Loucy (cell line): Measurements from ENCODE around the gene PLD5.

Source experiments
- H2AFZ ChIP-seq: fragments of 200-600 bp; sonication (generic); 2 replicates; pipeline ENCODE4 v1.6.0; 2016; ENCODE audit warnings: antibody characterized with exemption, mild to moderate bottlenecking, low read length, moderate library complexity
- H3F3A ChIP-seq: fragments of 200-600 bp; 2 replicates; pipeline ENCODE4 v1.6.0; 2016; ENCODE audit warnings: antibody characterized with exemption, low read depth, mild to moderate bottlenecking
- H3K27me3 ChIP-seq: fragments of 200-600 bp; sonication (generic); 2 replicates; pipeline ENCODE4 v1.6.1; 2014; ENCODE audit warnings: low read length, mild to moderate bottlenecking; ENCODE audit not compliant: insufficient read depth, poor library complexity, severe bottlenecking
- H3K36me3 ChIP-seq: fragments of 200-600 bp; sonication (generic); 2 replicates; pipeline ENCODE4 v1.6.1; 2016; ENCODE audit warnings: low read length; ENCODE audit not compliant: insufficient read depth
- H3K4me1 ChIP-seq: fragments of 200-600 bp; sonication (generic); 2 replicates; pipeline ENCODE4 v1.5.1; 2014; ENCODE audit warnings: low read length, mild to moderate bottlenecking; ENCODE audit not compliant: insufficient read depth, poor library complexity, severe bottlenecking
- H3K4me2 ChIP-seq: fragments of 200-600 bp; sonication (generic); 2 replicates; pipeline ENCODE4 v1.6.0; 2014; ENCODE audit warnings: antibody characterized with exemption, low read length, low read depth, mild to moderate bottlenecking; ENCODE audit not compliant: poor library complexity, severe bottlenecking
- H3K4me3 ChIP-seq: fragments of 200-600 bp; sonication (generic); 2 replicates; pipeline ENCODE4 v1.5.1; 2014; ENCODE audit warnings: low read length, mild to moderate bottlenecking, mixed read lengths; ENCODE audit not compliant: poor library complexity, severe bottlenecking
- H3K79me2 ChIP-seq: fragments of 200-600 bp; sonication (generic); 2 replicates; pipeline ENCODE4 v1.6.1; 2014; ENCODE audit warnings: low read length; ENCODE audit not compliant: insufficient read depth
- H3K9ac ChIP-seq: fragments of 200-600 bp; sonication (generic); 2 replicates; pipeline ENCODE4 v1.6.0; 2014; ENCODE audit warnings: mild to moderate bottlenecking, low read depth, low read length, moderate library complexity; ENCODE audit not compliant: poor library complexity, severe bottlenecking
- H3K9me2 ChIP-seq: fragments of 200-600 bp; sonication (generic); replicated peaks from 2 replicates; pipeline ENCODE4 v1.6.1; 2016; ENCODE audit warnings: low read depth, low read length, mixed read lengths
- H3K9me3 ChIP-seq: fragments of 200-600 bp; sonication (generic); 2 replicates; pipeline ENCODE4 v1.6.1; 2014; ENCODE audit warnings: mild to moderate bottlenecking, antibody characterized with exemption, low read length, low read depth; ENCODE audit not compliant: insufficient read depth
- H4K20me1 ChIP-seq: fragments of 200-600 bp; sonication (generic); 2 replicates; pipeline ENCODE4 v1.6.0; 2014; ENCODE audit warnings: antibody characterized with exemption, low read length, mild to moderate bottlenecking; ENCODE audit not compliant: insufficient read depth, poor library complexity, severe bottlenecking
- EZH2phosphoT487 ChIP-seq: fragments of 200-600 bp; IDR thresholded peaks from 2 replicates; pipeline ENCODE4 v1.6.1; 2018; ENCODE audit warnings: antibody characterized with exemption, mild to moderate bottlenecking, moderate library complexity, borderline replicate concordance
- TF ChIP-seq, protein P1 (sequence below): fragments of 200-600 bp; sonication (generic); conservative IDR thresholded peaks from 2 replicates; pipeline ENCODE4 v1.5.1; 2014; ENCODE audit warnings: mild to moderate bottlenecking, antibody characterized with exemption, low read length

PLD5 gene

GRCh38 chr1:242544071-242544470 lies 19.6 kb upstream of the PLD5 start:
- H3F3A ChIP-seq = no peaks in the 10 kb centered on the region
- no peak overlapping the region for H2AFZ ChIP-seq
- H3K4me2 ChIP-seq = no peak overlapping the region
- H3K9ac ChIP-seq = no peak overlapping the region
- no peaks in the 10 kb centered on the region for H3K4me1 ChIP-seq
- H4K20me1 ChIP-seq = no peaks in the 10 kb centered on the region
- H3K79me2 ChIP-seq = no peaks in the 10 kb centered on the region
- no peaks in the 10 kb centered on the region for H3K36me3 ChIP-seq
- H3K27me3 ChIP-seq = no peaks in the 10 kb centered on the region
- H3K4me3 ChIP-seq = no peak overlapping the region
- no peaks in the 10 kb centered on the region for H3K9me2 ChIP-seq
- TF ChIP-seq EZH2phosphoT487 = no peak
- TF ChIP-seq, protein P1, sequence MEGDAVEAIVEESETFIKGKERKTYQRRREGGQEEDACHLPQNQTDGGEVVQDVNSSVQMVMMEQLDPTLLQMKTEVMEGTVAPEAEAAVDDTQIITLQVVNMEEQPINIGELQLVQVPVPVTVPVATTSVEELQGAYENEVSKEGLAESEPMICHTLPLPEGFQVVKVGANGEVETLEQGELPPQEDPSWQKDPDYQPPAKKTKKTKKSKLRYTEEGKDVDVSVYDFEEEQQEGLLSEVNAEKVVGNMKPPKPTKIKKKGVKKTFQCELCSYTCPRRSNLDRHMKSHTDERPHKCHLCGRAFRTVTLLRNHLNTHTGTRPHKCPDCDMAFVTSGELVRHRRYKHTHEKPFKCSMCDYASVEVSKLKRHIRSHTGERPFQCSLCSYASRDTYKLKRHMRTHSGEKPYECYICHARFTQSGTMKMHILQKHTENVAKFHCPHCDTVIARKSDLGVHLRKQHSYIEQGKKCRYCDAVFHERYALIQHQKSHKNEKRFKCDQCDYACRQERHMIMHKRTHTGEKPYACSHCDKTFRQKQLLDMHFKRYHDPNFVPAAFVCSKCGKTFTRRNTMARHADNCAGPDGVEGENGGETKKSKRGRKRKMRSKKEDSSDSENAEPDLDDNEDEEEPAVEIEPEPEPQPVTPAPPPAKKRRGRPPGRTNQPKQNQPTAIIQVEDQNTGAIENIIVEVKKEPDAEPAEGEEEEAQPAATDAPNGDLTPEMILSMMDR = no peak
- no peaks in the 10 kb centered on the region for H3K9me3 ChIP-seq

DNA sequence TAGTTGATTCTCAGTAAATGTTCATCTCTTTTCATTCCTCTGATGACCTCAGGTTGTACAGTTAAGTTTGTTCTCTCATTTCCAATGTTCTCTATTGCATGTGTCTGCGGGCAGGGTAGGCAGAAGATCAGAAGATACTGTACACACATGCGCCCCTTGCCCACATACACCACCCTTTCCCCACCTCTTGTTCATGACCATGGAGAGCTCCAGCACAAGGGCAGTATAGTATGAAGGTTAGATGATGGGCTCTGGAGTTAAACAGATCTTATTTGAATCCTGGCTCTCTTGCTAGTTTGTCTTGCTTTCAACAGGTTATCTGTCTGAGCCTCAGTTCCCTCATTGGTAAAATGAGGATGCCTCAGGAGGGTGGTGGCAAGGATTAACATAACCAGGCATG lies 17.8 kb upstream of the PLD5 start:
- no peak overlapping the region for H3K4me2 ChIP-seq
- TF ChIP-seq, protein P1 = no peak
- TF ChIP-seq EZH2phosphoT487 = no peak

GRCh38 chr1:242535986-242536385 lies 11.5 kb upstream of the PLD5 start:
- H3K4me1 ChIP-seq = no peaks in the 10 kb centered on the region
- no peaks in the 10 kb centered on the region for H3F3A ChIP-seq
- no peak overlapping the region for H3K9ac ChIP-seq
- no peaks in the 10 kb centered on the region for H3K9me3 ChIP-seq
- H3K9me2 ChIP-seq = no peaks in the 10 kb centered on the region
- no peak overlapping the region for H3K4me2 ChIP-seq
- H3K27me3 ChIP-seq = no peaks in the 10 kb centered on the region
- H3K36me3 ChIP-seq = no peaks in the 10 kb centered on the region
- no peak overlapping the region for H2AFZ ChIP-seq
- H4K20me1 ChIP-seq = no peaks in the 10 kb centered on the region
- TF ChIP-seq, protein P1 = no peak
- no peaks in the 10 kb centered on the region for H3K79me2 ChIP-seq
- H3K4me3 ChIP-seq = no peak overlapping the region

More for the DNA sequence above, 17.8 kb upstream of the PLD5 start:
- Histone ChIP-seq H3K4me3 (no peak overlapping the region), H3F3A (no peaks in the 10 kb centered on the region), H3K27me3 (no peaks in the 10 kb centered on the region), H3K4me1 (no peaks in the 10 kb centered on the region), H3K9me2 (no peaks in the 10 kb centered on the region), H3K9me3 (no peaks in the 10 kb centered on the region), H3K79me2 (no peaks in the 10 kb centered on the region), H2AFZ (no peak overlapping the region), H3K9ac (no peak overlapping the region), H4K20me1 (no peaks in the 10 kb centered on the region), H3K36me3 (no peaks in the 10 kb centered on the region)
